CD14-positive monocyte (primary cell): ENCODE data around the gene GAD1. TPM values are rescaled to one million over a fixed set of nuclear protein-coding genes. Genes with fewer than 3 reads are reported as not detected.

Experiments
- DNase-seq, 3 donors: peaks; one replicate each; pipeline ENCODE4 v3.0.0-alpha.2; 2011 to 2022
- H2AFZ ChIP-seq: 2 replicates; pipeline ENCODE4 v1.6.0; 2012; ENCODE audit warnings: mild to moderate bottlenecking, low read depth, low read length, inconsistent platforms; ENCODE audit not compliant: insufficient read depth, poor library complexity, severe bottlenecking
- H3K27ac ChIP-seq, 2 donors: 1 replicate in 1 of 2; 2 replicates in 1 of 2; pipeline ENCODE4 v1.5.1; 2012 to 2013; ENCODE audit warnings: low read length in 2 of 2, control low read depth in 1 of 2, inconsistent platforms in 1 of 2, low read depth in 1 of 2, mild to moderate bottlenecking in 1 of 2
- H3K27me3 ChIP-seq, 2 donors: one replicate each; pipeline versions ENCODE4 v1.6.0 to v1.6.1; 2011 to 2013; ENCODE audit warnings: low read length in 2 of 2; ENCODE audit not compliant: control insufficient read depth in 2 of 2, insufficient read depth in 2 of 2
- H3K36me3 ChIP-seq, 2 donors: replicated peaks in 1 of 2; 1 replicate in 1 of 2; 2 replicates in 1 of 2; pipeline versions ENCODE4 v1.5.1 to v1.6.1; 2012 to 2013; ENCODE audit warnings: low read length in 2 of 2, control low read depth in 1 of 2, inconsistent platforms in 1 of 2, mild to moderate bottlenecking in 1 of 2; ENCODE audit not compliant: insufficient read depth in 2 of 2, control insufficient read depth in 1 of 2
- H3K4me1 ChIP-seq, 2 donors: 1 replicate in 1 of 2; 2 replicates in 1 of 2; pipeline versions ENCODE4 v1.5.1 to v1.6.1; 2012 to 2013; ENCODE audit warnings: low read length in 2 of 2, control low read depth in 1 of 2, inconsistent platforms in 1 of 2, mild to moderate bottlenecking in 1 of 2, moderate library complexity in 1 of 2; ENCODE audit not compliant: insufficient read depth in 2 of 2, control insufficient read depth in 1 of 2
- H3K4me2 ChIP-seq: replicated peaks from 2 replicates; pipeline ENCODE3; 2012; ENCODE audit warnings: low read length, moderate library complexity, mild to moderate bottlenecking; ENCODE audit not compliant: poor library complexity, severe bottlenecking; ENCODE audit errors: extremely low read depth
- H3K4me3 ChIP-seq, 3 experiments: fragments of 200-600 bp in 1 of 3; sonication (generic) in 1 of 3; replicated peaks in 1 of 3; 1 replicate in 2 of 3; 2 replicates in 1 of 3; pipeline ENCODE4 v1.5.1; 2011 to 2013; ENCODE audit warnings: low read length in 3 of 3, mild to moderate bottlenecking in 3 of 3, control low read depth in 2 of 3, low read depth in 2 of 3, inconsistent platforms in 1 of 3, moderate library complexity in 1 of 3
- H3K79me2 ChIP-seq: 2 replicates; pipeline ENCODE4 v1.6.0; 2012; ENCODE audit warnings: mild to moderate bottlenecking, control low read depth, inconsistent platforms, low read length, moderate library complexity; ENCODE audit not compliant: insufficient read depth
- H3K9ac ChIP-seq: 2 replicates; pipeline ENCODE4 v1.6.0; 2017; ENCODE audit warnings: low read length, mild to moderate bottlenecking; ENCODE audit not compliant: insufficient read depth, poor library complexity, severe bottlenecking
- H3K9me3 ChIP-seq, 2 donors: replicated peaks in 1 of 2; 1 replicate in 1 of 2; 2 replicates in 1 of 2; pipeline versions ENCODE4 v1.5.1 to v1.6.1; 2012 to 2013; ENCODE audit warnings: low read length in 2 of 2, control low read depth in 1 of 2; ENCODE audit not compliant: control insufficient read depth in 1 of 2, insufficient read depth in 1 of 2
- H4K20me1 ChIP-seq: 2 replicates; pipeline ENCODE4 v1.6.0; 2012; ENCODE audit warnings: mild to moderate bottlenecking, low read length, control low read depth, moderate library complexity; ENCODE audit not compliant: insufficient read depth
- H3K27ac Mint-ChIP-seq, 7 donors: one replicate each; pipeline ENCODE4 v1.8.0; 2020; ENCODE audit warnings: mild to moderate bottlenecking in 7 of 7, mixed read lengths in 7 of 7, moderate library complexity in 6 of 7, inconsistent platforms in 2 of 7
- H3K27me3 Mint-ChIP-seq, 3 donors: one replicate each; pipeline ENCODE4 v1.8.0; 2021 to 2022; ENCODE audit warnings: low read depth in 3 of 3, mild to moderate bottlenecking in 3 of 3, mixed read lengths in 3 of 3, moderate library complexity in 3 of 3, inconsistent platforms in 1 of 3
- H3K36me3 Mint-ChIP-seq, 2 donors: one replicate each; pipeline ENCODE4 v1.8.0; 2020; ENCODE audit warnings: mixed read lengths in 2 of 2, inconsistent platforms in 1 of 2, mild to moderate bottlenecking in 1 of 2
- H3K4me1 Mint-ChIP-seq: one replicate; pipeline ENCODE4 v1.8.0; 2020; ENCODE audit warnings: mild to moderate bottlenecking, mixed read lengths
- H3K4me3 Mint-ChIP-seq, 2 donors: one replicate each; pipeline ENCODE4 v1.8.0; 2020; ENCODE audit warnings: mild to moderate bottlenecking in 2 of 2, mixed read lengths in 2 of 2, moderate library complexity in 1 of 2
- H3K9me3 Mint-ChIP-seq, 7 donors: one replicate each; pipeline ENCODE4 v1.8.0; 2020 to 2022; ENCODE audit warnings: mixed read lengths in 7 of 7, mild to moderate bottlenecking in 6 of 7, moderate library complexity in 6 of 7, inconsistent platforms in 2 of 7
- CTCF ChIP-seq: fragments of 200-600 bp; IDR thresholded peaks from one replicate; pipeline ENCODE4 v1.8.0; 2022; ENCODE audit warnings: antibody characterized with exemption, mild to moderate bottlenecking
- WGBS: methylation state at CpG from one replicate; pipeline ENCODE4 v1.1.5; 2013; ENCODE audit warnings: missing lambda C conversion rate; ENCODE audit not compliant: insufficient coverage; 5-methylcytosine and 5-hydroxymethylcytosine counted together
- intact Hi-C, 2 donors: fragments of 100-400 bp; cut with micrococcal nuclease; formaldehyde crosslinking; loops; one replicate each; pipeline versions ENCODE4 v1.15.0 to v1.15.1; 2023
- polyA plus RNA-seq, 3 donors: library from polyadenylated mRNA; depleted of rRNA in 1 of 3; unstranded in 2 of 3; stranded (reverse) in 1 of 3; fragments of 300-500 nt in 2 of 3; fragments of >200 nt in 1 of 3; fragmentation: Illumina TruSeq in 2 of 3; gene quantifications; 1 replicate in 2 of 3; 2 replicates in 1 of 3; pipeline ENCODE4 v1.2.3, GENCODE V29; 2012 to 2021

Gene GAD1
- polyA plus RNA-seq, 3 donors: 0.08 TPM; not detected in 2

GRCh38 chr2:170770606-170771420 is 45.9 kb upstream of the GAD1 start:
- Mint-ChIP-seq H3K27ac (peak overlapping the region in 3 of 7 donors; percentile 45 to 84 (median 53)), H3K9me3 (peaks cover 0 to 7% (median 0%) of the 10 kb centered on the region in 7 donors), H3K4me3 (peak overlapping the region; percentile 81 to 91), H3K4me1 (peaks cover 15% of the 10 kb centered on the region), H3K36me3 (peaks cover 0 to 4% of the 10 kb centered on the region in 2 donors), H3K27me3 (peaks cover 43 to 66% (median 51%) of the 10 kb centered on the region in 3 donors)
- H3K27ac ChIP-seq: no peak overlapping the region
- WGBS: 0% methylated on average over 39 of the region's 82 CpGs
- H4K20me1 ChIP-seq: no peaks in the 10 kb centered on the region
- no peak for TF ChIP-seq CTCF
- H3K4me1 ChIP-seq: peaks cover 14 to 15% of the 10 kb centered on the region in 2 donors
- H3K4me3 ChIP-seq: peak overlapping the region; percentile 67 to 85 (median 72)
- no peaks in the 10 kb centered on the region for H3K36me3 ChIP-seq
- peak overlapping the region; percentile 86 for H2AFZ ChIP-seq
- H3K9ac ChIP-seq: peak overlapping the region; percentile 38
- H3K79me2 ChIP-seq: no peaks in the 10 kb centered on the region
- no peaks in the 10 kb centered on the region for H3K9me3 ChIP-seq
- peaks cover 41 to 53% of the 10 kb centered on the region in 2 donors for H3K27me3 ChIP-seq
- peak; percentile 23 to 51 (median 41) for DNase-seq
- peak overlapping the region; percentile 89 for H3K4me2 ChIP-seq
- intact Hi-C loops: no loop called here

DNA sequence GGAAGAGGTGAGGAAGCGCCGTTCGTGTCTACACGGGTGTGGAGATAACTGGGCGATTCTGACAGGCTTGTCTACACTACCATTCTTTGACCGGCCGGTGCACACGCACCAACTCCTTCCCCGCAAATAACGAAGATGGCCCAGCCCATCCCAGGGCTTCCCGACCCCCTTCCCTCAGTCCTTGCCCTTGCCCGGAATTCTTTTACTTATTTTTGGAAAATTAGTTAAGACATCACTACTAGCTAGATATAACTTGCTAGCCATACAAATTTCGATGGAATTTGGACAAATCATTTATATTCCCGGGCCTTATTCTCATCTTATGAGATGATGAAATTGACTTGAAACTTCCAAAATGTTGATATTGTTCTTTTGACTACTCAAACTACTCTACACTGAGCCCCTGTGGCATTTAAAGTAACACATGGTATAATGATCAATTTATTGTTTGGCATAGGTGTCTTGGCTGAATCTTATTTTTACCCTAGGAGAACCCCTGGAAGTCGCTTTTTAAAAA is 45.2 kb upstream of the GAD1 start:
- H3K27ac Mint-ChIP-seq: no peak overlapping the region

More for the DNA sequence above, 45.2 kb upstream of the GAD1 start:
- Histone ChIP-seq H3K4me3 (peak overlapping the region in 2 of 3 experiments; percentile 36 to 75), H3K27me3 (peaks cover 41 to 57% of the 10 kb centered on the region in 2 donors), H3K9ac (no peak overlapping the region), H3K4me2 (peak overlapping the region; percentile 84), H3K36me3 (no peaks in the 10 kb centered on the region), H3K4me1 (peaks cover 14 to 15% of the 10 kb centered on the region in 2 donors), H3K27ac (no peak overlapping the region), H3K9me3 (no peaks in the 10 kb centered on the region), H3K79me2 (no peaks in the 10 kb centered on the region), H2AFZ (peak overlapping the region; percentile 68), H4K20me1 (no peaks in the 10 kb centered on the region)
- TF ChIP-seq CTCF: no peak
- Mint-ChIP-seq H3K4me1 (peaks cover 15% of the 10 kb centered on the region), H3K27me3 (peaks cover 45 to 70% (median 54%) of the 10 kb centered on the region in 3 donors), H3K9me3 (peaks cover 0 to 7% (median 0%) of the 10 kb centered on the region in 7 donors), H3K36me3 (peaks cover 0 to 4% of the 10 kb centered on the region in 2 donors), H3K4me3 (peak overlapping the region; percentile 66 to 79)
- intact Hi-C loops: no loop called here
- DNase-seq: peak in 2 of 3 donors; percentile 8 to 11
- WGBS: 0% methylated on average over 1 of the region's 15 CpGs
